NCI-H526 (cell line): ENCODE measurements around the gene IQCC.

Source experiments
- DNase-seq, 2 experiments: peaks; one replicate each; lab custom pipeline; 2025; lab: John Stamatoyannopoulos, UW

IQCC gene

GRCh38 chr1:32195972-32196823 lies 9.3 kb upstream of the IQCC start:
- no peak for DNase-seq

DNA sequence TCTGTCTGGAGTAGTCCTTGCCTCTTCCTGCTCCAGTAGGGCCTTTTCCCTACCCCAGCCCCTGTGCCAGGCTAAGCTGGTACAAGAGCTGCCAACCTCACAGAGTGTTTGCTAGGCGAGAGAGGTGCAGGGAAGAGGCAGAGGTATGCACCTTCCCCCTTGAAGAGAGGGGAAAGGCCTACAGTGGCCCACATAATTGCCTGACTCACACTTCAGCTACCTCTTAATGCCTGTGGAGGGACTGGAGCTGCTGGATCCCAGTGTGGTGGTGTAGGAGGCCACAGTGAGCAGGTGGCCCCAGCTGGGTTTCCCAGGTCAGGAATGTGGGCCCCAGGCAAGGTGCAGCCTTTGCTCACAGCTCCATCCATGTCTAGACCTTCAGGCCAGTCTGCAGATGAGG lies 8.4 kb upstream of the IQCC start:
- no peak for DNase-seq

DNA sequence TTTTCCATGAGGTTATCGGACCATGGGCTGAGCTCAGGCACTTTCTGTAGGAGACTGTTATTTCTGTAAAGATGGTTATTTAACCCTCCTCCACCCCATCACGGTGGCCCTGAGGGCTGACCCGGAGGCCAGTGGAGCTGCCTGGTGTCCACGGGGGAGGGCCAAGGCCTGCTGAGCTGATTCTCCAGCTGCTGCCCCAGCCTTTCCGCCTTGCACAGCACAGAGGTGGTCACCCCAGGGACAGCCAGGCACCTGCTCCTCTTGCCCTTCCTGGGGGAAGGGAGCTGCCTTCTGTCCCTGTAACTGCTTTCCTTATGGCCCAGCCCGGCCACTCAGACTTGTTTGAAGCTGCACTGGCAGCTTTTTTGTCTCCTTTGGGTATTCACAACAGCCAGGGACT lies 7.6 kb upstream of the IQCC start:
- DNase-seq: no peak

GRCh38 chr1:32198237-32199042 lies 7.0 kb upstream of the IQCC start:
- DNase-seq: no peak

DNA sequence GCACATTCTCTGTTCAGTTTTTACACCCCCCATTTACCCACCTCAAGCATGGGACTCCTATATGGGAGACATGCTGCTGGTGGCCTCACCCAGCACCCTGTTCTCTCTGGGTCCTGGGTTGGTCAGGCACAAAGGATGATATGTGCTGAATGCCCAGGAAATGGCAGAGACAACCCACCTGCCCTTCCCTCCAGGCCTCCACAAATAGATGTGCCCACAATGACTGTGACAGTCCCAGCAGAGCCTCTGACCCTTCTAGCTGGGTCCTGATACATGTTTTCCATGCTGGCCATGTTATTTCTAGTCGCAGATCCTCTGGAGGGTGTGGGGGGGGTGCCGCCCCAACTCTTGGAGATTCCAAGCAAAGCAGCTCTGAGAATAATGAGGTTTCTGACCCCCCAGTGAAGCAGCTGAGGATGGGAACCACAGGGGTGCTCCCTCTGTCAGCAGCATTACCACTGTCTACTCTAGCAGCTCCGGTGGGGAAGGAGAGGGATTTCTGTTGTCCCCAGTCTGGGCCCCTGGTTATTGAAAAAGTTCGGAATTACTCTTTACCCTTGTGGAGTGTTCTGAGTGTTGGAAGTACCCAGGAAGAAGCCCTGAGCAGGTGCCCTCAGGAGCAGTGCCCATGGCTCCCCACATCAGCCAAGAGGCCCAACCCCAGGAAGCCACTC lies 6.3 kb upstream of the IQCC start:
- no peak for DNase-seq

GRCh38 chr1:32199717-32200072 lies 5.8 kb upstream of the IQCC start:
- DNase-seq: peak; percentile 36

GRCh38 chr1:32200226-32201010 lies 5.1 kb upstream of the IQCC start, which contains the start of gene CCDC28B:
TSS of gene CCDC28B (plus strand) at chr1:32200595. CDS start at chr1:32201936, 1,341 bp downstream.
- peak; percentile 64 to 83 for DNase-seq

GRCh38 chr1:32201011-32201855 lies 4.2 kb upstream of the IQCC start:
- peak in 1 of 2 experiments; percentile 64 for DNase-seq

- DNase-seq: peak in 1 of 2 experiments; percentile 68
These were observed 519 bp upstream of the IQCC start for GRCh38 chr1:32204943-32205361.

DNA sequence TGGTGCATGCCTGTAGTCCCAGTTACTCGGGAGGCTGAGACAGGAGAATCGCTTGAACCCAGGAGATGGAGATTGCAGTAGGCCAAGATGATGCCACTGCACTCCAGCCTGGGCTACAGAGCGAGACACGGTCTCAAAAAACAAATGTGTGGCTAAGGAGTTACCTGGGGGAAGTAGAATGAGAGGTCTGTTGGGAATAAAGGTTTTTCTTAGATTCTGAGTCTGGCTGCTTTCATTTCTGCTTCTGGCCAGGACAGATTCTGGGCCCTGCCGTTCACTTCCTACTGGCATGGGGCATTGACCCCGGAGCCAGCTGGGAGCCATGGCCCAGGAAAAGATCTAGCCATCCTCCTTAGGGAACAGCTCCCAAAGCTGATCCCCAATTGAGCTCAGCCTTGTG lies 3.0 kb downstream of the IQCC start:
- no peak for DNase-seq

DNA sequence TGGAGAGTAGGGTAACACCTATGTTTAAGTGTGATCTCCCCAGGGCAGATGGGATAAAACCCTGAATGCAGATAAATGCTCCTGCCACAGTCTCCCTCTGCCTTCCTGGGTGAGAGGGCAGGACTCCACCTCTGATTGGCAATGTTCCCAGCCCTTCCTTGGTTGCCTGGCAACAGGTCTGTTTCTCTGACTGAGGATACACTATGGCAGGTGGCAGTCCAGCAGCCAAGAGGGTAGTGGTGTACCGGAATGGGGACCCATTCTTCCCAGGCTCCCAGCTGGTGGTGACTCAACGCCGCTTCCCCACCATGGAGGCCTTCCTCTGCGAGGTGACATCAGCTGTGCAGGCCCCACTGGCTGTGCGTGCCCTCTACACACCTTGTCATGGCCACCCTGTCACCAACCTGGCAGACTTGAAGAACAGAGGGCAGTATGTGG lies 3.4 kb downstream of the IQCC start, which contains the start of gene DCDC2B:
Gene DCDC2B, plus strand, starts transcription at position 199 of the 438 bp plus-strand sequence. Its CDS starts 5 bp downstream, at position 204.
- DNase-seq: peak; percentile 23 to 64

DNA sequence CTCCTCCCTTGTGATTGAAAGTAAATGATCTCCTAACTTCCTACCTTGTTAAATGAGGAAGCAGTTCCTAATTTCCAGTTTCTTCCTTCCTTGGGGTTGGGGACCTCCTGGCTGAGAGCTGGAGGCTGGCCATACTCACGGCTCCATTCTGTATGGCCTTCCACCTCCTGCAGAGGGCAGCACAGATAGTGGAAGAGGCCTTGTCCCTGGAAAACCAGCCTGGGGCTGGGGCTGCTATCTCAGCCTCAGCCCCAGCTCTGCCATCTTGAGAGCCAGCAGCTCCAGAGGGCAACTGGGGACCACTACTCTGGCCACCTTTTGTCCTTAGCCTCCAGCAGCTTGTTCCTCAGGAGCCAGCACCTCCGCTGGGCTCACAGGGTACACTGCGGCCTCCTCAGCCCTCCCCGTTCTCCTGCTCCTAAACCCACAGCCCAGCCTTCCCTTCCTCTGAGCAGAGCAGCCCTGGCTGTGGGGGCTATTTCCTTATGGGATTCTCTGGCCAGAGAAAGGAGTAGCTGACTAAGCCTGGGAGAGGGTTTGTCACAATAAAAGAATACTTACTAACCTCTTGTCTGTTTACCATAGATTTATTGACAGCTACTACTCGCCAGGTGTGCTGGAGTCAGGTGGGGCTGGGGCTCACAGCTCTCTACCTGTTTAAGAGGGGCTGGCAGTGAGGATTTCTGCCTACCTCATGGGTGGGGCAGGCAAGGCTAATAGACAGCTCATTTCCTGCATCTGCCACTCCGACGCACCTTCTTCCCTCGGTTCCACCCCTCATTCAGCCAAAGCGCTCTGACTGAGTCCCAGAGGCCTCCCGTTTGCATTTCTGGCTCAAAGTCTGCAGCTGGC lies 10.4 kb downstream of the IQCC start:
- peak; percentile 21 to 80 for DNase-seq

DNA sequence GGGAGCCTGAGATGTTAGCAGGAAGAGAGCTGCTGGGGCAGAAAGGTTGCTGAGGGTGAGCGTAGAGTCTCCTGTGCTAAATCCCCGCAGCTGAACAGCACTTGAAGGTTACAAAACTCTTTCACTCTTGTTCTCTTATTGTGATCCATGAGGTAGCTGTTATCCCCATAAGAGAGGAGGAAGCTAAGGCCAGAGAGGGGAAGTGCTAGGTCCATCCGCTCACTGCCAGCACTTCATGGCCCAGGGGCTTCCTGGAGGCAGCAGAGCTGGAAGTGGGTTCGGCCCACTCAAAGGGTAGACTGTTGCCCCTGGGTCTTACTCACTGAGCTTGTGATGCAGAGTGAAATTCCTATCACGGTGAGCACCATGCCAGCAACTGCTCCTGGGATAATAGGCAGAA lies 11.1 kb downstream of the IQCC start:
- no peak for DNase-seq

- DNase-seq: no peak
These were observed 13.6 kb downstream of the IQCC start for GRCh38 chr1:32219022-32219421.

DNA sequence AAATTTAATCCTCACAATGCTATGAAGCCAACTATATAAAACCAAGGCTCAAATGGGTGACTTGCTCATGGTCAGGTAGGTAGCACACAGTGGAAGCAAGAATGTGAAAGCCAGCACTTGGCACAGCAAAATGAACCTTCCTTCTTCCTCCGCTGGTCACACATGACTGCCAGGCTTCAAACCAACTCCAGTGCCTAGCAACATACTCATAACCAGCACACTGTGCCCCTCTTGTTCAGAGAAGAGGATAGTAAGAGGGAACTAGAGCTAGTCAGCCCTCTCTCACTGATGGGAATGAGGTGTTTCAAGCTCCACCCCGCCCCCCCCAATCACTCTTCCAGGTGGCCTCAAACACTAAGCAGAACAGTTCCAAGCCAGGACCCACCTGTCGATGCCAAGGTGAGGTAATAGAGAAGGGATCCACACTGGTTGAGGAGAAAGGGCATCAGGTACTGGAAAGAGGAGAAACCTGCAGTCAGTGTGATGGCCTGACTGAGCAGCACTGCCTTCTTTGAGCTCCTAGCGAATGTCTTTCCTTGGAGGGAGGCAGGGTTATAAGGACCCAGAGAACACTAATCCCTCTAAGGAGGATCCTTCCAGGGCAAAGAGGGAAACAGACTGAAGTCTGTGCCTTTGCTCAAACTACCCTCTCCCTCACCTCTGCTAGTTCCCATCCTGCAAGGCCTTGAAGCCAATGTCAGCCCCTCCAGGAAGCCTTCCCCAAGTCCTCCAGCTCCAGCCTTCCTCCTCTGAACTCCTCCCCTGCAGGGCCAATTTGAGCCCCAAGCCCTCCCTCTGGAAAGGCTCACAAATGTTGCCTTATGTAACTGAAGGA lies 15.5 kb downstream of the IQCC start:
- DNase-seq: no peak

DNA sequence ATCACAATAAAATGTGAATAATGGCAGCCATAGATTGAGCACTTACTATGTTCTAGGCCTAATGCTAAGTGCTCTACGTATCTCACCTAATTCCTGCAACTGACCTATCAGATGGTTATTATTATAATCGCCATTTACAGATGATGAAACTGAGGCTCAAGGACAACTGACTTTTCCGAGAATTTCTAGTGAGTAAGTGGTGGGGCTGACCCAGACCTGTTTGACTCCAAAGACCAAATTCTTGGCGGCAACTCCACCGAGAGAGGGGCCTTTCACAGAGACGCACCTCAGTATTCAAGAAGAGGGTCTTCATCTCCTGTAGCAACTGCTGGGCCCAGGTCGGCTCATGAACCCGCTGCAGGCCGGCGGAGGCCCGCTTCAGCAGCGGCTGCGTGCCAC lies 16.1 kb downstream of the IQCC start:
- DNase-seq: no peak

DNA sequence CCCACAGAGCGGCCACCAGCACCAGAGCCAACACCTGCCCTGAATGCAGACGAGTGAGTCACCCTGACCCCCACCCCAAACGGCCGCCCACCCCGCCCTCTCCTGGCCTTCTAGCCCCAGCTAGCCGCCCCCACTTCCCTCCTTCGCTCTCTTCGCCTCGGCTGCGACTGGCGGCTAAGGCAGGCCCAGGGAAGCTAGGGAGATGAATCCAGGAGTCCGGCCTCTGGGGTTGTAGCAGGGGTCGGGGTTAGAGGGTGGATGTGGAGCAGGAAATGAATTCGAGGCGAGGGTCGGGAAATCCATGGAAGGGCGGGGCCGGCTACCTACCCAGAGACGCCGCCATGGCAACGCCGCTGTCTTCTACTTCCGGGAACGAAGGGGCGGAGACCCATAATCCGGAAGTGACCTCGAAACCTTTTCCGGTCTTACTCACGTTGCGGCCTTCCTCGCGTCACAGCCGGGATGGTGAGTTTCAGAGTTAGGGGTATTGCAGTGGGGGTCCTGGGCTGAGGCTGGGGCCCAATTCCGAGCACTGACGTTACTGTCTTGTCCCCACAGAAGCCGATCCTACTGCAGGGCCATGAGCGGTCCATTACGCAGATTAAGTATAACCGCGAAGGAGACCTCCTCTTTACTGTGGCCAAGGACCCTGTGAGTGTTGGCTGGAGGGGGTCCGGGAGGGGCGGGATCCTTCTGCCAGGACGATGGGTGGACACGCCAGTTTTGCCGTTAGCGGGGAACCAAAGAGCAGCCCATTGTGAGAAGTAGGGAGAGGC lies 16.7 kb downstream of the IQCC start, which contains the start of the genes EIF3I and TMEM234:
Gene EIF3I, plus strand, starts transcription at position 428 of the 776 bp plus-strand sequence. Its CDS starts 35 bp downstream, at position 463.
Gene TMEM234, minus strand, starts transcription at position 374 of the 776 bp plus-strand sequence. Its CDS starts 31 bp downstream, at position 343.
- DNase-seq: peak; percentile 84 to 95

- DNase-seq: no peak
These were observed 18.2 kb downstream of the IQCC start for GRCh38 chr1:32223683-32224082.
